GM18909 (cell line): ENCODE results near the gene GRIK4.

Experiments used
- ATAC-seq: cut with Tn5 transposase; IDR thresholded peaks from one replicate; pipeline ENCODE4 v1.9.1; 2021; ENCODE audit warnings: mild to moderate bottlenecking; ENCODE audit not compliant: unreplicated experiment, poor library complexity

Gene GRIK4

GRCh38 chr11:120884154-120885020 is 372.8 kb downstream of the GRIK4 start:
- ATAC-seq, result no peak

DNA sequence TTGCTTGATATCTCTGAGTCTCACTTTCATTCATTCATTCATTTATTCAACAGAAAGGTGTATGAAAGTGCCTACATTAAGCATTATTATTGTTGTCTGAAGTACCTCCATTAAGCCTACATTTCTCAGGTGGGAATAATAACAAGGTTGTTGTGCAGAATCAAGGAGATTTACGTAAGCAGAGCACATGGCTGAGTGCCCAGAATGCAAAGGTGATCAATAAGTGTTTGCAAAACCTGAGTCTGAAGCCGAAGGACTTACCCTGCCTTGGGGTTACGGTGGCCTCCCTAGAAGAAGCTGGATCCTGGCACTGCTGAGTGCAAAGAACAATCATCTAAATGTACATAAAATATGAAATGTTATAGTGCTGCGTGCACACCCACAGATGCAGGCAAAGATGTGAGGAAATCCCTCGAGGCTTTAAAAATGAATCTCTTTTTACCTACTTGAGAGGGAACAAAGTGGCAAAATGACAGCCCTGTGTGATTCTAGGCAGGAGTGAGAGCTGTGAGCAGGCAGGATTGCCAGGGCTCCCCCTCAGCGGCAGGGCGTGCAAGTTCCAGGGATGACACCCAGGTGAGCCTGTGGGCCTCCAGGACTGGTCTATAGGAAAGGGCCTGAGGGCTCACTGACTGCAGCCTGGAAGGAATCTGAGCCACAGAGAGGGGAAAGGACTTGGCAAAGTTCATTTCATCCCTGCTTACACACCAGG is 379.2 kb downstream of the GRIK4 start:
- ATAC-seq, result no peak

GRCh38 chr11:120893440-120894201 is 382.1 kb downstream of the GRIK4 start:
- peak; percentile 67 for ATAC-seq

- no peak for ATAC-seq
Observed at GRCh38 chr11:120894202-120894985, 382.8 kb downstream of the GRIK4 start.

- no peak for ATAC-seq
Observed at GRCh38 chr11:120896687-120897086, 385.1 kb downstream of the GRIK4 start.

- no peak for ATAC-seq
Observed at GRCh38 chr11:120898568-120898967, 387.0 kb downstream of the GRIK4 start.

GRCh38 chr11:120899720-120900119 is 388.2 kb downstream of the GRIK4 start:
- no peak for ATAC-seq

DNA sequence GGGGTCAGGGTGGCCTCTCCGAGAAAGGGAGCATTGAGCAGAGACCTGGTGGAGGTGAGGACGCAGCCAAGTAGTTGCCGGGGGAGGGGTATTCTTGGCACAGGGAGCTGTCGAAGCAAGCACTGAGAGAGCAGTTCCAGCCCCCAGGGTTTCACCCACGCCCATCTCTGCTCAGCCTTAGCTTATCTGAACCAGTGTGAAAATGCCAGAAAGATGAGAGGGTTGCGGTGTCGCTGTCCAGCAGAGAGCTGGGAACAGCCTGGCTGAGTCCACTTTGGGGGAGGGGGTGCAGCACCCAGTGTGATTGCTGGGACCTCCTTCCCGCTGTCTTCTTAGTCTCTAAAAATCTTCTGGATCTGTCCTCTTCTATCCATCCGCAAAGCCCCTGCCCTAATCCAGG is 389.1 kb downstream of the GRIK4 start:
- no peak for ATAC-seq

GRCh38 chr11:120903686-120904085 is 392.1 kb downstream of the GRIK4 start:
- no peak for ATAC-seq

DNA sequence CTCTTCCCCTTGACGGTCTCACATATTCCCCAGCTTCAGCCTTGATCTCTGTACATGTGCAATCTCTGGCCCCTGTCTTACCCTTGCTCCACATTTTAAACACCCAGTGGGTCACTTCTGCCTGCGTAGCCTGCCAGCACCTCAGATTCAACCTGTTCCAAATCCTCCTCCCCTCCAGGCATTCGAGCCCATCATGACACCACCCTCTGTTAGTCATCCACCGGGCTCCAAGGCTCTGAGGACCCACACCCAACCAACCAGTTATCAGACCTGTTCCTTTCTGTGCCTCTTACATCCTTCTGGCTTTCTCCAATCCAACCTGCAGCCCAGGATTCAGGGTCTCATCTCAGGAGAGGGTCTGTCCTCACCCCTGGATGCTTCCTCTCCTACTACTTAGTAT is 392.6 kb downstream of the GRIK4 start:
- ATAC-seq, result no peak

DNA sequence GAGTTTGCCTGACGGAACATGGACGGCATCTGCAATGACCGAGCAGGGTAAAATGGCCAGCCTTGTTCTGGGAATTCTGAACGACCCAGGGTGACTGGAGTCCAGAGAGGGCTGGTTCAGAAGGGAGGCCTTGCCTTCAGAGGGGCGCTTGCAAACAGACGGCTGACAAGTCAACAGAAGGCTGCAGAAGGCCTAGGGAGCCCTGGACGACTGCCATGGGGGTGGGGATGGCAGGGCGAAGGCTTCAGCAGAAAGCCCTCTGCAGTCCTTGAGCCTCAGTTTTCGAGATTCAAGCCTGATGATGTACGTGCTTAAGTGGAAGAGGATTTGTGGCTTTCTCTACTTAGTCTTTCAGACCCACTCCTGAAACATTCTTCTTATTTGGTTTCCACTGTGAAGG is 395.2 kb downstream of the GRIK4 start:
- no peak for ATAC-seq

DNA sequence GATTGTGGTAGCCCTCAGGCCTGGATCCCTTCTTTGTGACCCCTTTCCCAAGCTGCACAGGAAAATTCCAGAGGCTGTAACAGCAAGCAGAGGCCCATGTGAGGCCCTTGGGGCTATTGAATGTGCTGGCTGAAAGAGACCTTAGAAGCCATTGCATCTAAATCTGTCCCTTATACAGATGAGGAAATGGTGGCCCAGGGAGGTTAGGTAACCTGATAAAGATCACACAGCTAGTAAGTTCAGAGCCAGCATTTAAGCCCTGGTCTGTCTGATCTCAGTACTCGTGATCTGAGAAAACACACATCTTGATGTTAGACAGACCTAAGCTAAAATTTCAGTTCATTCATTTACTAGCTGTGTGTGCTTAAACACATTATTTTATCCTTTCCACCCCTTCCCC is 396.4 kb downstream of the GRIK4 start:
- ATAC-seq, result no peak

DNA sequence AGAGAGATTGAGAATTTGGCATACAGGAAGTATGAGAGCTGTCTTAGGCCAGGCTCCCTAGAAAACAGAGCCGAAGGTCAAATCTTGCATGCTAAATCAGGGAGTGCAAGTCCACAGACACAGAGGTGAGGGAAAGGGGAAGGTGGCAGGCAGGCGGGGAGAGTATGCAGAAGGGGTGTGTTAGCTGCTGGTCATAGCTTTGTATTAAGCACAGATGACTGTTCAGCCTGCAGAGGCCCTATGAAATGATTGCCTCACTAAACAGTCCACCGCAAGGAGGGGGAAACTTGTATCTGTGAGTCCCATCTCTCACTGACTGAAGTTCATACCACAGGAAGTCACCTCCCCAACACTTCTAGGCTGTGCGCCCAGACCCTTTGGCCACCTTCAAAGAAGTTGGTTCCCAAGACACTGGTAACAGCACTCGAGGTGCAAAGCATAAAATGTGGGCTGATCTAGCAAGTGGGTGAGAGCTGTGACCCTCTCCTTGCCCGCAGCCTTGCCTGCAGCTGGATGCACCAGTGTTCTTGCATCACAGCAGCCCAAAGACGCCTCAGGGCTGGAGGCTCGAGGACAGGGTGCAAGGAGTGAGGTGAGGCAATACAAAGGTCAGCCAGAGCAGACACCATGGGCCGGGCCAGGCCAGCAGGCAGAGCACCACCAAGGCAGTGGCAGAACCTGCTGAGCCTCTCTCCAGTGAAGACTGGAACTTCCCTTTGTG is 397.1 kb downstream of the GRIK4 start:
- ATAC-seq, result no peak

DNA sequence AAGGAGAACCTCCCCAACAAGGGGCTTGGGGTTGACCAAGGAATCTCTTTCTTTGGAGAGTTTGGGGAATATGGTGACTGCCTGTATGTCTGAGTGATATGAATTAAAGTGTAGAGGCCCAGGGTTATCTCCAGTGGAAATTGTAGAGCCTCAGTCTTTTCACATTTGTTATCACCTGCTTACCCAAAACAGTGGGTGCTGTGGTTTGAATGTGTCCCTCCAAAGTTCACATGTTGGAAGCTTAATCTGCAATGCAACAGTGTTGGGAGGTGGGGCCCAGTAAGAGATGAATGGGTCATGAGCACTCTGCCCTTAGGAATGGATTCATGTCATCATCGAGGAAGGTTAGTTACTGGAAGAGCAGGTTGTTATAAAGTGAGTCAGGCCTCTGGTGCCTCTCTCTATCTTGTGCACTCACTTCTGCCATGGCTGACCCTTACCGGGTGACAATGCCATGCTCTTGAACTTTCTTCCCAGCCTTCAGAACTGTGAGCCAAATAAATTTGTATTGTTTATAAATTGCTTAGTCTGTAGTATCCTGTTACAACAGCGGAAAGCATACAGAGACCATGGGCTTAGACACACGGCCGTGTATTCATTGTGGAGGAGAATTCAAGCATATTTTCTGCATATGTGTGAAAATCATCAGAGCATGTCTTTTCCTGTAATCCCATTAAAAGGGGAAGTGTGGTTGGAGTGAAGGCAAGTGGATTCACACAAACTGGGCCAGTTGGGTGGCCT is 398.3 kb downstream of the GRIK4 start:
- no peak for ATAC-seq

GRCh38 chr11:120911943-120912342 is 400.4 kb downstream of the GRIK4 start:
- no peak for ATAC-seq

DNA sequence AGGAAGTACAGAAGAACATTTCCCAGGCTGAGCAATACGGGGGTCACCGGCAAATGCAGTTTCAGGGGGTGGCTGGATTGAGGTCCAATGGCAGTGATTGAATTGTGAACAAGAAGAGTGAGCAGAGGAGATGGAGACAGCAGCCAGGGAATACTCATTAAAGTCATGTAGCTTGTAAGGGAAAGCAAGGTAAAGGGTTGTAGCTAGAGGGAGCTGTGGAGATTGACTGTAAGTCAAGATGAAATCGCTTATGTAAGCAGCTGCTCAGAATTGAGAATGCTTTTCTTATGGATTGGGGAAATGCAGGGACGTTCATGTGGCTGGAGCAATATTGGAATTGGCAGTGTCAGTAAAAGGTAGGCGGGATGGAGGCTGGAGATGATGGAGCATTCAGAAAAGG is 401.0 kb downstream of the GRIK4 start:
- no peak for ATAC-seq

DNA sequence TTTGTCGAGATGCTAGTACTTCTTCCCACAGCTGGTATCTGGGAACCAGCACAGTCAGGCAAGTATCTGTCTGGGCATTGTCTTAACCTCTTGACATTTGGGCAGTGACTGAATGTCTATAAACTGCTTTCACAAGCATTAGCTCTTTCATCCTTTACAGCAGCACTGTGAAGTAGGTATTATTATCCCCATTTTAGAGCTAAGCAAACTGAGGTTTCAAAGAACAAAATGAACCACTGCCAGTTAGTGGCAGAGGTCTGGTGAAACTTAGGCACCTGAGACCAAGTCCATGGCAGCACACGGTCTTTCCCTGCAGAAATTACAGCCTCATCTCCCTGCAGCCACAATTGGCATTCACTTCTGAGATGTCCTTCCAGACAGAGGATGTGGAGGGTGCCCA is 401.4 kb downstream of the GRIK4 start:
- ATAC-seq, result no peak

- ATAC-seq, result no peak
Observed at GRCh38 chr11:120914021-120914420, 402.5 kb downstream of the GRIK4 start.

DNA sequence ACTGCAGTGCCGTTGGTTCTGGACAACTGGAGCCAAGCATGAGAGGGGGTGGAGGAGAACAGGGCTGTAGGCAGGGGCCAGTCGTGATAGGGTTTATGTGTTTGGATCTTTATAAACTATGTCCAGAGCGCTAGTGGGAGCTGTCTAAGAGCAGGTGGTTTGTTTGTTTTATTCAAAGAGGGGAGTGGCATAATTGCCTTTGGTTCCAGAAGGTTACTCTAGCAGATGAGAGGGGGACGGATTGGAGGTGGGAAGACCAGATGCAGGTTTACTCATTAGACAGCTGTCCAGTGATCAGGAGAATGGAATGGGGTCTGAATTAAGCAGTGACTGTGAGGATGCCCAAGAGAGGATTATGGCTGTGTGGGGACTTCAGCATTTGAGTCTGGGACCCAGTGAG is 403.1 kb downstream of the GRIK4 start:
- ATAC-seq, result no peak
